Activated B cell treated with CpG ODN at 0.5 μM for 24 hours (primary cell): Measurements from ENCODE around the gene CMTM4. TPM values are rescaled to one million over a fixed set of nuclear protein-coding genes. Genes with fewer than 3 reads are reported as not detected.

Experiments
- ATAC-seq: fragments of 200-7000 bp; cut with Tn5 transposase; one replicate; pipeline ENCODE4 v1.10.0; 2021; ENCODE audit warnings: low read depth, mild to moderate bottlenecking, moderate library complexity
- CTCF ChIA-PET: fragments of 350-600 bp; sonication (Branson Sonifier 250); formaldehyde crosslinking; loops from one replicate; lab custom pipeline; 2021; ENCODE audit warnings: antibody characterized with exemption; lab: Charles Lee
- POLR2A ChIA-PET: fragments of 350-600 bp; sonication (Branson Sonifier 250); formaldehyde crosslinking; loops from one replicate; lab custom pipeline; 2021; ENCODE audit warnings: antibody characterized with exemption; lab: Charles Lee
- DNase-seq: peaks from one replicate; pipeline ENCODE4 v3.0.0; 2022
- H3K27ac Mint-ChIP-seq: one replicate; pipeline ENCODE4 v1.8.0; 2020; ENCODE audit warnings: mixed read lengths
- H3K27me3 Mint-ChIP-seq: one replicate; pipeline ENCODE4 v1.8.0; 2021; ENCODE audit warnings: mixed read lengths
- H3K36me3 Mint-ChIP-seq: one replicate; pipeline ENCODE4 v1.8.0; 2021; ENCODE audit warnings: low read depth, mixed read lengths
- H3K4me1 Mint-ChIP-seq: one replicate; pipeline ENCODE4 v1.8.0; 2021; ENCODE audit warnings: mixed read lengths
- H3K4me3 Mint-ChIP-seq: one replicate; pipeline ENCODE4 v1.8.0; 2020; ENCODE audit warnings: mild to moderate bottlenecking, mixed read lengths
- H3K9me3 Mint-ChIP-seq: one replicate; pipeline ENCODE4 v1.8.0; 2020; ENCODE audit warnings: mixed read lengths
- intact Hi-C: fragments of 100-400 bp; cut with micrococcal nuclease; formaldehyde crosslinking; loops from one replicate; pipeline ENCODE4 v1.15.1; 2024
- total RNA-seq: library from RNA; stranded (reverse); gene quantifications from 2 replicates; pipeline ENCODE4 v1.2.3, GENCODE V29; 2022
- TF ChIP-seq, protein P1 (sequence below): fragments of 200-600 bp; IDR thresholded peaks from one replicate; pipeline ENCODE4 v1.8.0; 2022; ENCODE audit warnings: antibody characterized with exemption, mild to moderate bottlenecking

The CMTM4 gene
- total RNA-seq, 1 donor from 2014 or later: 0.38 TPM

DNA sequence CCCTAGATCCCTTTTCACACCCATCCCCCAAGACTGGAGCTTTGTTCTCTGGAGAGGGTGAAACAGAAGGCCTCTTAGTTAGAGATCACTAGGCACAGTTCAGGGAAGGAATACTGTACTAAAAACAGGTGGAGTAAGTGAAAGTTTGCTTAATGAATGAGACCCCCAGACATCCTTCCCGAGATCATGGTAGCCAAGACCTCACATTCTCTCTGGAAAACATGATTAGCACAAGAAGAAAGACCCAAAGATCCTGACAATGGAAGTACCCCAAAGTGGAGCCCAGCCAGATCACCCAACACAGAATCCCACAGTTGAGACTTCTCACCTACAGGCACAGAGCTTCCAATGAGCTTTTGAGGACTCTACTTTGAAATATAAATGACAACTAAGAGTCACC lies 3.4 kb upstream of the CMTM4 start:
- ChIA-PET POLR2A (no interaction called here), CTCF (interaction anchor here (1.4 kb wide), 1 partner anchor 293 kb away, joined by 3 read pairs; no protein-coding TSS in a partner anchor)
- Mint-ChIP-seq H3K4me3 (no peak overlapping the region), H3K9me3 (no peaks in the 10 kb centered on the region), H3K4me1 (peaks cover 15% of the 10 kb centered on the region), H3K36me3 (no peaks in the 10 kb centered on the region), H3K27me3 (peaks cover 6% of the 10 kb centered on the region), H3K27ac (no peak overlapping the region)
- TF ChIP-seq, protein P1, sequence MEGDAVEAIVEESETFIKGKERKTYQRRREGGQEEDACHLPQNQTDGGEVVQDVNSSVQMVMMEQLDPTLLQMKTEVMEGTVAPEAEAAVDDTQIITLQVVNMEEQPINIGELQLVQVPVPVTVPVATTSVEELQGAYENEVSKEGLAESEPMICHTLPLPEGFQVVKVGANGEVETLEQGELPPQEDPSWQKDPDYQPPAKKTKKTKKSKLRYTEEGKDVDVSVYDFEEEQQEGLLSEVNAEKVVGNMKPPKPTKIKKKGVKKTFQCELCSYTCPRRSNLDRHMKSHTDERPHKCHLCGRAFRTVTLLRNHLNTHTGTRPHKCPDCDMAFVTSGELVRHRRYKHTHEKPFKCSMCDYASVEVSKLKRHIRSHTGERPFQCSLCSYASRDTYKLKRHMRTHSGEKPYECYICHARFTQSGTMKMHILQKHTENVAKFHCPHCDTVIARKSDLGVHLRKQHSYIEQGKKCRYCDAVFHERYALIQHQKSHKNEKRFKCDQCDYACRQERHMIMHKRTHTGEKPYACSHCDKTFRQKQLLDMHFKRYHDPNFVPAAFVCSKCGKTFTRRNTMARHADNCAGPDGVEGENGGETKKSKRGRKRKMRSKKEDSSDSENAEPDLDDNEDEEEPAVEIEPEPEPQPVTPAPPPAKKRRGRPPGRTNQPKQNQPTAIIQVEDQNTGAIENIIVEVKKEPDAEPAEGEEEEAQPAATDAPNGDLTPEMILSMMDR: no peak
- no peak for DNase-seq
- intact Hi-C loops: no loop called here
- no peak for ATAC-seq

DNA sequence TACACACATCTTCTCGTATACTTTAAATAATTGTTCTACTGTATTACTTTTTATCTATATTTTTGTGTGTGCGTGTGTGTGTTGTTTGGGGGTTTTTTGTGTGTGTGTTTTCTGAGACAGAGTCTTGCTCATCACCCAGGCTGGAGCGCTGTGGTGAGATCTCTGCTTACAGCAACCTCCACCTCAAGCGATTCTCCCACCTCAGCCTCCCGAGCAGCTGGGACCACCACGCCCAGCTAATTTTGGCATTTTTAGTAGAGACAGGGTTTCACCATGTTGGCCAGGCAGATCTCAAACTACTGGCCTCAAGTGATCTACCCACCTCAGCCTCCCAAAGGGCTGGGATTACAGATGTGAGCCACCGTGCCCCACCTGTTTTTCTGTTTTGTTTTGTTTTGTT lies 1.5 kb upstream of the CMTM4 start:
- ChIA-PET CTCF (no interaction called here), POLR2A (interaction anchor here (0.9 kb wide), 1 partner anchor 132 kb away, joined by 3 read pairs; the partner anchor contains the start of gene NAE1)
- intact Hi-C loops: no loop called here
- no peak overlapping the region for H3K4me3 Mint-ChIP-seq
- ATAC-seq: no peak
- H3K36me3 Mint-ChIP-seq: no peaks in the 10 kb centered on the region
- DNase-seq: no peak
- H3K27me3 Mint-ChIP-seq: peaks cover 14% of the 10 kb centered on the region
- TF ChIP-seq, protein P1: no peak
- peaks cover 15% of the 10 kb centered on the region for H3K4me1 Mint-ChIP-seq
- no peak overlapping the region for H3K27ac Mint-ChIP-seq
- H3K9me3 Mint-ChIP-seq: no peaks in the 10 kb centered on the region

DNA sequence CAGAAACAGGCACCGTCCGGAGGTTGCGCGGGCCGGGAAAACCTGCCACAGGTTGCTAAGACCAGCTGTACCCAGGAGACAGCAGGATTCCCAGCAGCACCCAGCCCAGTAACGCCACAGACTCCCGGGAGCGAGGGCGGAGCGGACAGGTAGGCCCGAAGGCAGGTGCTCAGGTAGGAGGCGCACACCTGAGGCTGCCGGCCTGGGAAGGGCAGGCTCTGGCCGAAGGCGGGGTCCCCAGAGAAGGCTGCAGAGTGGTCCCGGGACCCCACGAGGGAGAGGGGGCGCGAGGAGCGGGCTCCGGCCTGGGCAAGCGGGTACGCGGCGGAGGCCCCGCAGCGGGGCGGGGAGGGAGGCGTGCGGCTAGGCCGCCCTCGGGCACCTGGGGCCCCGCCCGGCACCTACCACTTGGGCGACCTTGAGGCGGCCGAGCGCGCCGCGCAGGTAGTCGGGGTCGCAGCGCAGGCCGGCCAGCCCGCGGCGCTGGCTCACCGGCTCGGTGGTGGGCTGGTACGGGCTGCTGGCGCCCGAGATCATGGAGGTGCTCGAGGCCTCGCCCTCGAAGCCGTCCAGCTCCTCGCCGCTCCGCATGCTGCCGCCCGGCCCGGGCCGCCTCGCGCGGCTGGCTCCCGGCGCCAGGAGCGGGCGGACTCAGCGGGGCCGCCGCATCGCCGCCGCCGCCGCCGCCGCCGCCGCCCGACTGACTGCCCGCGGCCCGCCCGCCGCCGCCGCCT lies 441 bp downstream of the CMTM4 start:
- peak overlapping the region; percentile 80 for H3K4me3 Mint-ChIP-seq
- POLR2A ChIA-PET: interaction anchor here (0.7 kb wide), 1 partner anchor 20 kb away, joined by 3 read pairs; no protein-coding TSS in a partner anchor
- ATAC-seq: peak; percentile 45
- H3K36me3 Mint-ChIP-seq: no peaks in the 10 kb centered on the region
- intact Hi-C loops: loop anchor here (1.0 kb wide), 2 partner anchors 55 to 88 kb away; partner anchors contain the start of gene DYNC1LI2
- peaks cover 19% of the 10 kb centered on the region for H3K27me3 Mint-ChIP-seq
- TF ChIP-seq, protein P1: no peak
- peaks cover 15% of the 10 kb centered on the region for H3K4me1 Mint-ChIP-seq
- CTCF ChIA-PET: no interaction called here
- H3K9me3 Mint-ChIP-seq: no peaks in the 10 kb centered on the region
- H3K27ac Mint-ChIP-seq: no peak overlapping the region
- DNase-seq: peak; percentile 18

DNA sequence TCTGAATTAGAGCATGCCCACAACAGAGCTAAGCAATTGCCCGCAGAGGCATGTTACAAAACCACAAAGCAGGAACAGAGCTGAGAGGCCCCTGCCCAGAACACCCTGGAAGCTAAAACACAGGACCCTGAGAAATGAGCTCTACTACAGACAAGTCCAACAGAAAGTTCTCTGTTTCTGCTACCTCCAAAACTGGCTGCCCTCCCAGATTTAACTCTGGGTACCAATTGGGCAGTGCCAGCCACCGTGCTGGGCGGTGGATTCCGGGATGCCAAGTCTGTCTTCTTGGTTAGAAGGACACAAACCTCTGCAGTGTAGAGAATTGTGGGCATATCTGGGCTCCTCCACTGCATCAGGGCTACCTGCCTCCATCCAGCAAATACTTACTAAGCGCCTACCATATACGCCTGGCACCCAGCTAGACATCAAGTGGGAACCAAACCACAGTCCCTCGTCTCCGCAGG lies 1.0 kb downstream of the CMTM4 start:
- H3K36me3 Mint-ChIP-seq: no peaks in the 10 kb centered on the region
- no peak overlapping the region for H3K27ac Mint-ChIP-seq
- no peaks in the 10 kb centered on the region for H3K9me3 Mint-ChIP-seq
- intact Hi-C loops: no loop called here
- peaks cover 23% of the 10 kb centered on the region for H3K27me3 Mint-ChIP-seq
- ATAC-seq: no peak
- ChIA-PET CTCF (no interaction called here), POLR2A (no interaction called here)
- peak overlapping the region; percentile 80 for H3K4me3 Mint-ChIP-seq
- TF ChIP-seq, protein P1: no peak
- DNase-seq: no peak
- H3K4me1 Mint-ChIP-seq: peaks cover 15% of the 10 kb centered on the region

DNA sequence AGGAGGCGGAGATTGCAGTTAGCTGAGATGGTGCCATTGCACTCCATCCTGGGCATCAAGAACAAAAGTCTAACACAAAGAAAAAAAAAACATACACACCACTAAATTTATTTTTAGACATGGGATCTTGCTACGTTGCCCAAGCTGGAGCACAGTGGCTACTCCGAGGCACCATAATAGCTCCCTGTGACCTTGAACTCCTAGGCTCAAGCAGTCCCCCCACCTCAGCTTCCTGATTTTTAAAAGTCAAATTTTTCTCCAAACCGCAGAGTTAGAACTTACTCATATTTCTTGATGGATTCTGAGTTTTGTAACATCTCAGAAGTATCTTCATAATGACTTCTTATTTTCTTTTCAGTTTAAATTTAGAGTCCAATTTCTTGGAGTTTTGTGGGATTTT lies 3.4 kb downstream of the CMTM4 start:
- CTCF ChIA-PET: no interaction called here
- Mint-ChIP-seq H3K4me1 (peaks cover 15% of the 10 kb centered on the region), H3K27ac (no peak overlapping the region), H3K4me3 (no peak overlapping the region), H3K36me3 (no peaks in the 10 kb centered on the region), H3K27me3 (peaks cover 36% of the 10 kb centered on the region), H3K9me3 (no peaks in the 10 kb centered on the region)
- POLR2A ChIA-PET: no interaction called here
- DNase-seq: no peak
- intact Hi-C loops: no loop called here
- ATAC-seq: no peak
- TF ChIP-seq, protein P1: no peak
